IMR-90 (cell line): ENCODE measurements around the gene DIPK1B. TPM values are rescaled to one million over a fixed set of nuclear protein-coding genes. Genes with fewer than 3 reads are reported as not detected.
A peak's percentile ranks its signal among the peaks of the same experiment; 100 is the strongest.

Experiments used
- ATAC-seq: fragments of 200-7000 bp; cut with Tn5 transposase; 2 replicates; pipeline ENCODE4 v1.9.1; 2020; ENCODE audit warnings: low read depth, mild to moderate bottlenecking, moderate library complexity
- BruUV-seq: library from RNA; stranded (reverse); fragments of 400-500 nt; replicated peaks from 2 replicates; lab custom pipeline; 2021; lab: Mats Ljungman, UMichigan
- CTCF ChIA-PET: fragments of 300-600 bp; formaldehyde crosslinking; extraction: SDS; loops from one replicate; lab custom pipeline; 2021; ENCODE audit warnings: antibody characterized with exemption; lab: Yijun Ruan, JAX
- POLR2A ChIA-PET: fragments of 300-600 bp; sonication (Branson Sonifier 250); formaldehyde crosslinking; loops from one replicate; lab custom pipeline; 2022; ENCODE audit warnings: antibody characterized with exemption; ENCODE audit not compliant: unreplicated experiment; lab: Charles Lee
- DNase-seq: peaks from one replicate; pipeline ENCODE4 v3.0.0; 2013
- H2AFZ ChIP-seq: replicated peaks from 2 replicates; pipeline ENCODE3; 2013; ENCODE audit warnings: low read length, mild to moderate bottlenecking; ENCODE audit not compliant: poor library complexity
- H2AK5ac ChIP-seq: 2 replicates; pipeline ENCODE4 v1.6.1; 2013; ENCODE audit warnings: low read depth, low read length, inconsistent platforms
- H2AK9ac ChIP-seq: replicated peaks from 2 replicates; pipeline ENCODE3; 2013; ENCODE audit warnings: mild to moderate bottlenecking, low read depth, low read length, moderate library complexity; ENCODE audit not compliant: poor library complexity
- H2BK120ac ChIP-seq: 2 replicates; pipeline ENCODE4 v1.6.1; 2013; ENCODE audit warnings: low read depth, low read length, inconsistent platforms
- H2BK15ac ChIP-seq: 3 replicates; pipeline ENCODE4 v1.6.1; 2013; ENCODE audit warnings: low read depth, low read length, inconsistent platforms
- H2BK20ac ChIP-seq: 2 replicates; pipeline ENCODE4 v1.6.1; 2013; ENCODE audit warnings: low read depth, mild to moderate bottlenecking, inconsistent platforms, low read length, moderate library complexity
- H2BK5ac ChIP-seq: 2 replicates; pipeline ENCODE4 v1.6.1; 2013; ENCODE audit warnings: mild to moderate bottlenecking, low read depth, low read length, inconsistent platforms; ENCODE audit not compliant: poor library complexity, severe bottlenecking
- H3K14ac ChIP-seq: replicated peaks from 2 replicates; pipeline ENCODE4 v1.6.1; 2013; ENCODE audit warnings: low read depth, low read length, inconsistent platforms
- H3K18ac ChIP-seq: 2 replicates; pipeline ENCODE4 v1.6.1; 2013; ENCODE audit warnings: low read depth, low read length, control low read depth
- H3K23ac ChIP-seq: 2 replicates; pipeline ENCODE4 v1.6.1; 2013; ENCODE audit warnings: low read depth, low read length, inconsistent platforms
- H3K27ac ChIP-seq: 2 replicates; pipeline ENCODE4 v1.5.1; 2013; ENCODE audit warnings: mild to moderate bottlenecking, control low read depth, low read length; ENCODE audit not compliant: insufficient read depth
- H3K27me3 ChIP-seq: 2 replicates; pipeline ENCODE4 v1.6.1; 2013; ENCODE audit warnings: low read length; ENCODE audit not compliant: control insufficient read depth, insufficient read depth
- H3K36me3 ChIP-seq: 2 replicates; pipeline ENCODE4 v1.6.1; 2013; ENCODE audit warnings: low read length, mixed read lengths; ENCODE audit not compliant: control insufficient read depth, insufficient read depth
- H3K4ac ChIP-seq: 2 replicates; pipeline ENCODE4 v1.6.1; 2013; ENCODE audit warnings: low read depth, low read length, inconsistent platforms
- H3K4me1 ChIP-seq: 2 replicates; pipeline ENCODE4 v1.6.1; 2013; ENCODE audit warnings: low read length, mixed read lengths; ENCODE audit not compliant: control insufficient read depth, insufficient read depth
- H3K4me2 ChIP-seq: 2 replicates; pipeline ENCODE4 v1.6.1; 2013; ENCODE audit warnings: low read depth, mild to moderate bottlenecking, control low read depth, low read length, moderate library complexity
- H3K4me3 ChIP-seq: 2 replicates; pipeline ENCODE4 v1.5.1; 2013; ENCODE audit warnings: low read depth, mild to moderate bottlenecking, control low read depth, low read length, moderate library complexity; ENCODE audit not compliant: insufficient read depth
- H3K56ac ChIP-seq: 2 replicates; pipeline ENCODE4 v1.6.1; 2013; ENCODE audit warnings: low read length, inconsistent platforms; ENCODE audit not compliant: insufficient read depth; ENCODE audit errors: extremely low read depth
- H3K79me1 ChIP-seq, 2 experiments: 2 replicates each; pipeline ENCODE4 v1.6.1; 2013; ENCODE audit warnings: low read length in 2 of 2, inconsistent platforms in 1 of 2, low read depth in 1 of 2
- H3K9ac ChIP-seq: 2 replicates; pipeline ENCODE4 v1.6.1; 2013; ENCODE audit warnings: low read depth, low read length, control low read depth
- H3K9me1 ChIP-seq: 2 replicates; pipeline ENCODE4 v1.6.1; 2013; ENCODE audit warnings: low read length, inconsistent platforms; ENCODE audit not compliant: insufficient read depth
- H3K9me3 ChIP-seq: 2 replicates; pipeline ENCODE4 v1.6.1; 2013; ENCODE audit warnings: low read length; ENCODE audit not compliant: control insufficient read depth, insufficient read depth
- H4K20me1 ChIP-seq: 2 replicates; pipeline ENCODE4 v1.6.1; 2013; ENCODE audit warnings: low read length, inconsistent platforms; ENCODE audit not compliant: insufficient read depth
- H4K5ac ChIP-seq: 2 replicates; pipeline ENCODE4 v1.6.1; 2013; ENCODE audit warnings: mild to moderate bottlenecking, low read depth, low read length, control low read depth
- H4K8ac ChIP-seq, 2 experiments: 2 replicates each; pipeline ENCODE4 v1.6.1; 2013; ENCODE audit warnings: low read depth in 2 of 2, low read length in 2 of 2, control low read depth in 1 of 2, inconsistent platforms in 1 of 2
- H4K91ac ChIP-seq: 2 replicates; pipeline ENCODE4 v1.6.1; 2013; ENCODE audit warnings: low read depth, low read length, inconsistent platforms; ENCODE audit not compliant: insufficient read depth
- BHLHE40 ChIP-seq: fragments of 150-350 bp; IDR thresholded peaks from 2 replicates; pipeline ENCODE4 v1.6.1; 2016; ENCODE audit warnings: mild to moderate bottlenecking, low read depth, low read length
- CEBPB ChIP-seq: IDR thresholded peaks from 2 replicates; pipeline ENCODE4 v1.6.1; 2012; ENCODE audit warnings: low read depth, low read length, improper control_type of control experiment
- CHD1 ChIP-seq: IDR thresholded peaks from 2 replicates; pipeline ENCODE4 v1.6.1; 2012; ENCODE audit warnings: low read depth, low read length, improper control_type of control experiment
- FOS ChIP-seq: fragments of 150-350 bp; IDR thresholded peaks from 2 replicates; pipeline ENCODE4 v1.6.1; 2016; ENCODE audit warnings: low read depth, low read length
- MXI1 ChIP-seq: IDR thresholded peaks from 2 replicates; pipeline ENCODE4 v1.6.1; 2012; ENCODE audit warnings: low read depth, mild to moderate bottlenecking, low read length, moderate library complexity, borderline replicate concordance
- NFE2L2 ChIP-seq: fragments of 150-350 bp; IDR thresholded peaks from 2 replicates; pipeline ENCODE4 v1.6.1; 2016; ENCODE audit warnings: low read depth, mild to moderate bottlenecking, low read length
- POLR2A ChIP-seq: IDR thresholded peaks from 2 replicates; pipeline ENCODE4 v1.6.1; 2012; ENCODE audit warnings: mild to moderate bottlenecking, low read depth, low read length
- RAD21 ChIP-seq: IDR thresholded peaks from 2 replicates; pipeline ENCODE4 v1.6.1; 2012; ENCODE audit warnings: low read length, improper control_type of control experiment
- RCOR1 ChIP-seq: IDR thresholded peaks from 2 replicates; pipeline ENCODE4 v1.6.1; 2012; ENCODE audit warnings: mild to moderate bottlenecking, low read length, improper control_type of control experiment; ENCODE audit not compliant: insufficient replicate concordance
- RFX5 ChIP-seq: IDR thresholded peaks from 2 replicates; pipeline ENCODE4 v1.8.0; 2012; ENCODE audit warnings: low read depth, mild to moderate bottlenecking, low read length, moderate library complexity
- SMC3 ChIP-seq: fragments of 150-350 bp; IDR thresholded peaks from 2 replicates; pipeline ENCODE4 v1.6.1; 2016; ENCODE audit warnings: low read depth, mild to moderate bottlenecking, antibody characterized with exemption, low read length, moderate library complexity
- USF2 ChIP-seq: fragments of 150-350 bp; IDR thresholded peaks from 2 replicates; pipeline ENCODE4 v1.6.1; 2017; ENCODE audit warnings: mild to moderate bottlenecking, antibody characterized with exemption, low read length, low read depth
- WGBS, 2 experiments: methylation state at CpG; one replicate each; pipeline versions ENCODE4 v1.1.5 to v1.1.7; 2013; ENCODE audit warnings: missing lambda C conversion rate in 2 of 2; ENCODE audit not compliant: insufficient read length in 1 of 2; ENCODE audit errors: extremely low coverage in 2 of 2; 5-methylcytosine and 5-hydroxymethylcytosine counted together
- dilution Hi-C: fragments of 300-500 bp; cut with HindIII; formaldehyde crosslinking; loops from one replicate; pipeline ENCODE4 v1.14.3; 2018; ENCODE audit warnings: low sequenced_read_pairs; ENCODE audit not compliant: unreplicated experiment
- in situ Hi-C: fragments of 300-500 bp; cut with MboI; formaldehyde crosslinking; loops from 3 replicates; pipeline ENCODE4 v1.14.3; 2019; ENCODE audit warnings: low sequenced_read_pairs, inconsistent platforms, mixed read lengths
- intact Hi-C: fragments of 100-400 bp; cut with micrococcal nuclease; formaldehyde crosslinking; loops from 2 replicates; pipeline ENCODE4 v1.10.0; 2022
- polyA plus RNA-seq, 3 experiments: library from polyadenylated mRNA; depleted of rRNA; stranded (reverse); fragments of >200 nt; gene quantifications; 2 replicates each; pipeline ENCODE4 v1.2.3, GENCODE V29; 2012; ENCODE audit warnings: low replicate concordance in 1 of 3
- total RNA-seq: library from RNA; depleted of rRNA; stranded (reverse); fragments of >200 nt; gene quantifications from 2 replicates; pipeline ENCODE4 v1.2.3, GENCODE V29; 2012
- TF ChIP-seq, protein P1 (sequence below): conservative IDR thresholded peaks from 2 replicates; pipeline ENCODE4 v1.5.1; 2012; ENCODE audit warnings: mild to moderate bottlenecking, low read depth, low read length, improper control_type of control experiment
- TF ChIP-seq, protein P2 (sequence below): fragments of 150-350 bp; IDR thresholded peaks from 2 replicates; pipeline ENCODE4 v1.6.1; 2016; ENCODE audit warnings: low read depth, mild to moderate bottlenecking, low read length, moderate library complexity, borderline replicate concordance

Gene DIPK1B
- total and polyA plus RNA-seq, 2 of the 4 experiments (the other 2 are of a cell fraction): 3.4 to 7.1 TPM

DNA sequence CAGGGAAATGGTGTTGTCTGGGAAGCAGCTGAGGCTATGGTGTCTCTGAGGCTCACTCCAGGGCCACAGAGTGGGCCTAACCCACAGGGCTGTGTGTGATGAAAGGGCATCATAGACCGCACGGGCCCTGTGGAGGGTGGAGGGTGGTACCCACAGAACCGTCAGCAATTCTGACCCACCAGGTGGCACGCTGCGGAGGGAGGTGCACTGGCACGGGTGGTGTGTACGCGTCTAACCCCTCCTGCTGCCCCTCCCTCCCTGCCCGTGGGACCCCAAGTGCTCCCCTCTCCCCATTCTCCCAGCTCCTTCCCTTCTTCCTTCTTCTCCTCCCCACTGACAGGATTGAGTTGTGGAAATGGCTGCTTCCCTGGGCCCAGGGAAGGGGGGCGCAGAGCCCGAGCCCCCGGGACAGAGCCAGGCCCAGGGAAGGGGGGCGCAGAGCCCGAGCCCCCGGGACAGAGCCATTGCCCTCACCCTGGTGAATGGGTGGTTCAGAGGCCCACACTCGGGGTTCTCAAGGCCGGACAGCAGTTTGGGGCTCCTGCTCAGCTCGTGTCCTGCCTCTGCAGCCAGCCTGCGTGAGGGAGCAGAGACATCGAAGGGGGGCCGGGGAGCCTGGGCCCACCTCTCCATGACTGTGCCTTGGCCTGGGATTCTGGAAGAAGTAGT, 23.6 kb downstream of the DIPK1B start:
- Histone ChIP-seq H4K20me1 (no peaks in the 10 kb centered on the region), H2AFZ (no peak overlapping the region), H2BK15ac (no peak overlapping the region), H2BK5ac (no peak overlapping the region), H3K27me3 (peaks cover 30% of the 10 kb centered on the region), H3K4me3 (no peak overlapping the region), H2AK5ac (no peak overlapping the region), H3K18ac (no peak overlapping the region), H2AK9ac (peak overlapping the region; percentile 42), H3K4me2 (no peak overlapping the region), H2BK20ac (no peak overlapping the region), H2BK120ac (no peak overlapping the region), H3K36me3 (no peaks in the 10 kb centered on the region), H3K4me1 (peaks cover under 1% of the 10 kb centered on the region; the same call in 1 of the 2 replicates), H4K8ac (no peak overlapping the region), H3K14ac (no peak overlapping the region), H3K9me1 (no peaks in the 10 kb centered on the region), H3K9me3 (no peaks in the 10 kb centered on the region), H3K56ac (no peak overlapping the region), H4K91ac (no peak overlapping the region), H3K27ac (no peak overlapping the region), H3K79me1 (peaks cover 0 to 5% of the 10 kb centered on the region in 2 experiments; a peak in 2 of 4 replicates), H3K23ac (no peak overlapping the region), H3K4ac (no peak overlapping the region), H3K9ac (no peak overlapping the region), H4K5ac (no peak overlapping the region)
- POLR2A ChIA-PET: no interaction called here
- TF ChIP-seq RCOR1 (no peak), SMC3 (no peak), POLR2A (no peak), FOS (no peak), USF2 (no peak), NFE2L2 (no peak), RFX5 (no peak), BHLHE40 (no peak), CEBPB (no peak), CHD1 (no peak), RAD21 (no peak), MXI1 (no peak)
- TF ChIP-seq, protein P1, sequence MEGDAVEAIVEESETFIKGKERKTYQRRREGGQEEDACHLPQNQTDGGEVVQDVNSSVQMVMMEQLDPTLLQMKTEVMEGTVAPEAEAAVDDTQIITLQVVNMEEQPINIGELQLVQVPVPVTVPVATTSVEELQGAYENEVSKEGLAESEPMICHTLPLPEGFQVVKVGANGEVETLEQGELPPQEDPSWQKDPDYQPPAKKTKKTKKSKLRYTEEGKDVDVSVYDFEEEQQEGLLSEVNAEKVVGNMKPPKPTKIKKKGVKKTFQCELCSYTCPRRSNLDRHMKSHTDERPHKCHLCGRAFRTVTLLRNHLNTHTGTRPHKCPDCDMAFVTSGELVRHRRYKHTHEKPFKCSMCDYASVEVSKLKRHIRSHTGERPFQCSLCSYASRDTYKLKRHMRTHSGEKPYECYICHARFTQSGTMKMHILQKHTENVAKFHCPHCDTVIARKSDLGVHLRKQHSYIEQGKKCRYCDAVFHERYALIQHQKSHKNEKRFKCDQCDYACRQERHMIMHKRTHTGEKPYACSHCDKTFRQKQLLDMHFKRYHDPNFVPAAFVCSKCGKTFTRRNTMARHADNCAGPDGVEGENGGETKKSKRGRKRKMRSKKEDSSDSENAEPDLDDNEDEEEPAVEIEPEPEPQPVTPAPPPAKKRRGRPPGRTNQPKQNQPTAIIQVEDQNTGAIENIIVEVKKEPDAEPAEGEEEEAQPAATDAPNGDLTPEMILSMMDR: no peak
- TF ChIP-seq, protein P2, sequence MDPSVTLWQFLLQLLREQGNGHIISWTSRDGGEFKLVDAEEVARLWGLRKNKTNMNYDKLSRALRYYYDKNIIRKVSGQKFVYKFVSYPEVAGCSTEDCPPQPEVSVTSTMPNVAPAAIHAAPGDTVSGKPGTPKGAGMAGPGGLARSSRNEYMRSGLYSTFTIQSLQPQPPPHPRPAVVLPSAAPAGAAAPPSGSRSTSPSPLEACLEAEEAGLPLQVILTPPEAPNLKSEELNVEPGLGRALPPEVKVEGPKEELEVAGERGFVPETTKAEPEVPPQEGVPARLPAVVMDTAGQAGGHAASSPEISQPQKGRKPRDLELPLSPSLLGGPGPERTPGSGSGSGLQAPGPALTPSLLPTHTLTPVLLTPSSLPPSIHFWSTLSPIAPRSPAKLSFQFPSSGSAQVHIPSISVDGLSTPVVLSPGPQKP: no peak
- CTCF ChIA-PET: interaction anchor here (1.2 kb wide), 1 partner anchor 22 kb away, joined by 7 read pairs; the partner anchor contains the start of gene LCN8
- dilution Hi-C loops: no loop called here
- no TSS peak for BruUV-seq
- 50% methylated on average over 1 of the region's 21 CpGs; no CpG with 5 or more reads in 1 of the 2 experiments for WGBS, 2 experiments
- no peak for ATAC-seq
- DNase-seq: no peak
- in situ Hi-C loops: no loop called here
- intact Hi-C loops: no loop called here
